Activated effector memory CD4-positive, alpha-beta T cell treated with Interleukin-2 at 50 U/mL for 16 hours (primary cell): ENCODE measurements around the gene ABCG2.
"Not testable (repeated sequence)": the region's sequence is repeated elsewhere in the genome, so short reads cannot be mapped to it uniquely, and the experiment has no call there.

Source experiments
- DNase-seq: peaks from one replicate; pipeline ENCODE4 v3.0.0-alpha.2; 2020

The ABCG2 gene

GRCh38 chr4:88163336-88163735, 4.9 kb upstream of the ABCG2 start:
- DNase-seq = no peak

- no peak for DNase-seq
Measured at GRCh38 chr4:88162626-88163025, 4.2 kb upstream of the ABCG2 start.

GRCh38 chr4:88159229-88159725, 838 bp upstream of the ABCG2 start:
- DNase-seq = no peak

- no peak for DNase-seq
Measured at GRCh38 chr4:88158038-88158488, 376 bp downstream of the ABCG2 start.

- not testable (repeated sequence) for DNase-seq
Measured at GRCh38 chr4:88152331-88152730, 6.1 kb downstream of the ABCG2 start.

- no peak for DNase-seq
Measured at GRCh38 chr4:88148560-88148959, 9.9 kb downstream of the ABCG2 start.

- DNase-seq = no peak
Measured at GRCh38 chr4:88147799-88148217, 10.6 kb downstream of the ABCG2 start.

GRCh38 chr4:88146891-88147290, 11.5 kb downstream of the ABCG2 start:
- no peak for DNase-seq

GRCh38 chr4:88144866-88145300, 13.6 kb downstream of the ABCG2 start:
- DNase-seq = no peak

- no peak for DNase-seq
Measured at GRCh38 chr4:88144048-88144447, 14.4 kb downstream of the ABCG2 start.

GRCh38 chr4:88143504-88143903, 14.9 kb downstream of the ABCG2 start:
- DNase-seq = no peak

GRCh38 chr4:88138561-88138960, 19.9 kb downstream of the ABCG2 start:
- no peak for DNase-seq

- DNase-seq = no peak
Measured at GRCh38 chr4:88137112-88137511, 21.3 kb downstream of the ABCG2 start.

- no peak for DNase-seq
Measured at GRCh38 chr4:88136249-88136648, 22.2 kb downstream of the ABCG2 start.

GRCh38 chr4:88135356-88135663, 23.1 kb downstream of the ABCG2 start:
- DNase-seq = no peak

- no peak for DNase-seq
Measured at GRCh38 chr4:88134536-88135355, 23.7 kb downstream of the ABCG2 start.

GRCh38 chr4:88134111-88134510, 24.3 kb downstream of the ABCG2 start:
- DNase-seq = no peak

GRCh38 chr4:88130544-88131305, 27.7 kb downstream of the ABCG2 start:
- DNase-seq = no peak

- DNase-seq = no peak
Measured at GRCh38 chr4:88130003-88130402, 28.4 kb downstream of the ABCG2 start.

GRCh38 chr4:88122260-88122659, 36.2 kb downstream of the ABCG2 start:
- DNase-seq = not testable (repeated sequence)

GRCh38 chr4:88119943-88120342, 38.5 kb downstream of the ABCG2 start:
- DNase-seq = no peak

GRCh38 chr4:88115587-88115986, 42.9 kb downstream of the ABCG2 start:
- no peak for DNase-seq

GRCh38 chr4:88112856-88113255, 45.6 kb downstream of the ABCG2 start:
- DNase-seq = no peak

- DNase-seq = no peak
Measured at GRCh38 chr4:88110826-88111225, 47.6 kb downstream of the ABCG2 start.
